K562 (cell line): ENCODE data around the gene PRKCE. TPM values are rescaled to one million over a fixed set of nuclear protein-coding genes. Genes with fewer than 3 reads are reported as not detected.
A peak's percentile ranks its signal among the peaks of the same experiment; 100 is the strongest.

Experiments used
- BCOR ChIP-seq: fragments of 450-650 bp; IDR thresholded peaks from 2 replicates; pipeline ENCODE4 v1.6.1; 2016
- CBFB ChIP-seq: sonication (generic); formaldehyde crosslinking; IDR thresholded peaks from 2 replicates; pipeline ENCODE4 v1.4.0; 2020; ENCODE audit warnings: mild to moderate bottlenecking, missing genetic modification reagents
- ELF2 ChIP-seq: fragments of 250-450 bp; sonication (Bioruptor Pico); IDR thresholded peaks from 2 replicates; pipeline ENCODE4 v1.5.0; 2021; ENCODE audit warnings: mild to moderate bottlenecking
- ETV1 ChIP-seq: fragments of 450-650 bp; conservative IDR thresholded peaks from 2 replicates; pipeline ENCODE4 v1.6.1; 2016; ENCODE audit warnings: missing genetic modification characterization, control low read depth, low read depth, missing compliant biosample characterization
- FOXM1 ChIP-seq, 2 experiments: fragments of 450-650 bp in 1 of 2; sonication (generic) in 1 of 2; formaldehyde crosslinking in 1 of 2; IDR thresholded peaks; 2 replicates each; pipeline versions ENCODE4 v1.6.1 to v1.9.0; 2017 to 2022; ENCODE audit warnings: low read depth in 2 of 2, mild to moderate bottlenecking in 2 of 2, missing genetic modification reagents in 1 of 2, moderate library complexity in 1 of 2
- GABPB2 ChIP-seq: fragments of 250-450 bp; sonication (Bioruptor Pico); conservative IDR thresholded peaks from 2 replicates; pipeline ENCODE4 v1.5.1; 2021; ENCODE audit warnings: mild to moderate bottlenecking
- GTF2E2 ChIP-seq: fragments of 200-800 bp; sonication (Bioruptor generic); IDR thresholded peaks from 2 replicates; pipeline ENCODE4 v1.6.1; 2016; ENCODE audit warnings: missing genetic modification characterization, missing compliant biosample characterization
- HCFC1 ChIP-seq: IDR thresholded peaks from 2 replicates; pipeline ENCODE4 v1.6.1; 2012; ENCODE audit warnings: low read depth, low read length, improper control_type of control experiment
- KLF6 ChIP-seq: fragments of 250-450 bp; sonication (Bioruptor Pico); IDR thresholded peaks from 2 replicates; pipeline ENCODE4 v1.4.0; 2020; ENCODE audit warnings: mild to moderate bottlenecking, moderate library complexity, borderline replicate concordance
- MECOM ChIP-seq: fragments of 250-450 bp; sonication (Bioruptor Pico); IDR thresholded peaks from 2 replicates; pipeline ENCODE4 v1.8.0; 2022; ENCODE audit warnings: inconsistent platforms
- NR0B1 ChIP-seq: fragments of 450-650 bp; IDR thresholded peaks from one replicate; pipeline ENCODE4 v1.6.1; 2018; ENCODE audit warnings: mild to moderate bottlenecking, moderate library complexity; ENCODE audit not compliant: partially characterized antibody
- PCBP2 ChIP-seq: fragments of 200-400 bp; formaldehyde crosslinking; IDR thresholded peaks from 2 replicates; pipeline ENCODE4 v1.6.1; 2018; ENCODE audit warnings: low read length, low read depth, mild to moderate bottlenecking, moderate library complexity; ENCODE audit not compliant: poor library complexity, severe bottlenecking
- POLR2A ChIP-seq: fragments of 450-650 bp; conservative IDR thresholded peaks from 2 replicates; pipeline ENCODE4 v1.6.1; 2016
- RBM17 ChIP-seq: fragments of 200-400 bp; formaldehyde crosslinking; IDR thresholded peaks from 2 replicates; pipeline ENCODE4 v1.6.1; 2017; ENCODE audit warnings: low read depth, mild to moderate bottlenecking, low read length, borderline replicate concordance
- RNF219 ChIP-seq: fragments of 250-450 bp; sonication (Bioruptor Pico); IDR thresholded peaks from 2 replicates; pipeline ENCODE4 v1.5.0; 2022; ENCODE audit warnings: mild to moderate bottlenecking
- TARDBP ChIP-seq: fragments of 450-650 bp; IDR thresholded peaks from 2 replicates; pipeline ENCODE4 v1.6.1; 2016
- TCF7L2 ChIP-seq: fragments of 150-350 bp; IDR thresholded peaks from 2 replicates; pipeline ENCODE4 v1.6.1; 2016; ENCODE audit warnings: low read depth, mild to moderate bottlenecking, low read length, moderate library complexity
- TRIM25 ChIP-seq: fragments of 450-650 bp; IDR thresholded peaks from 2 replicates; pipeline ENCODE4 v1.7.0; 2016; ENCODE audit warnings: borderline replicate concordance
- U2AF2 ChIP-seq: fragments of 200-400 bp; formaldehyde crosslinking; optimal IDR thresholded peaks from 2 replicates; pipeline ENCODE3; 2017; ENCODE audit warnings: low read depth, mild to moderate bottlenecking, low read length
- ZFP36 ChIP-seq: fragments of 150-350 bp; IDR thresholded peaks from 2 replicates; pipeline ENCODE4 v1.6.1; 2018; ENCODE audit warnings: low read length, low read depth; ENCODE audit not compliant: partially characterized antibody
- ZKSCAN8 ChIP-seq: fragments of 200-800 bp; sonication (Bioruptor generic); IDR thresholded peaks from 2 replicates; pipeline ENCODE4 v1.6.1; 2016; ENCODE audit warnings: missing genetic modification characterization, missing compliant biosample characterization
- ZNF197 ChIP-seq: fragments of 200-800 bp; sonication (Bioruptor generic); IDR thresholded peaks from 2 replicates; pipeline ENCODE4 v1.6.1; 2016; ENCODE audit warnings: low read depth, missing genetic modification characterization, missing compliant biosample characterization
- ZNF239 ChIP-seq: fragments of 250-450 bp; sonication (Bioruptor Pico); IDR thresholded peaks from 2 replicates; pipeline ENCODE4 v1.4.0; 2020; ENCODE audit warnings: mild to moderate bottlenecking
- ZNF384 ChIP-seq: IDR thresholded peaks from 2 replicates; pipeline ENCODE4 v1.6.1; 2012; ENCODE audit warnings: low read depth, low read length, improper control_type of control experiment
- ZNF780A ChIP-seq: fragments of 250-450 bp; sonication (Bioruptor Pico); IDR thresholded peaks from 2 replicates; pipeline ENCODE4 v1.5.0; 2021; ENCODE audit warnings: mild to moderate bottlenecking
- polyA plus RNA-seq, 8 experiments: library from polyadenylated mRNA; depleted of rRNA in 4 of 8; stranded (reverse) in 5 of 8; unstranded in 3 of 8; fragments of >200 nt; fragmentation: Nextera tagmentation in 2 of 8; fragmentation: Illumina TruSeq in 1 of 8; extraction: Ambion mirVana in 2 of 8; extraction: Trizol in 1 of 8; gene quantifications; 2 replicates each; pipeline versions ENCODE4 v1.2.1 to v1.2.3, GENCODE V29; 2011 to 2014; ENCODE audit warnings: inconsistent platforms in 1 of 8, missing spikeins in 1 of 8
- total RNA-seq, 7 experiments: library from RNA; depleted of rRNA in 6 of 7; stranded (reverse); fragments of >200 nt in 6 of 7; fragmentation: Illumina TruSeq in 2 of 7; extraction: Trizol in 2 of 7; gene quantifications; 2 replicates each; pipeline versions ENCODE4 v1.2.1 to v1.2.3, GENCODE V29; 2011 to 2021; ENCODE audit warnings: low replicate concordance in 1 of 7
- TF ChIP-seq, protein P1 (sequence below): fragments of 450-650 bp; IDR thresholded peaks from 2 replicates; pipeline ENCODE4 v1.6.1; 2016

Gene PRKCE
- total and polyA plus RNA-seq, 9 of the 15 experiments (the other 6 are each of a cell fraction or from before 2014, with no cell fraction given), result 0.06 to 1.0 (median 0.22) TPM; not detected in 1

DNA sequence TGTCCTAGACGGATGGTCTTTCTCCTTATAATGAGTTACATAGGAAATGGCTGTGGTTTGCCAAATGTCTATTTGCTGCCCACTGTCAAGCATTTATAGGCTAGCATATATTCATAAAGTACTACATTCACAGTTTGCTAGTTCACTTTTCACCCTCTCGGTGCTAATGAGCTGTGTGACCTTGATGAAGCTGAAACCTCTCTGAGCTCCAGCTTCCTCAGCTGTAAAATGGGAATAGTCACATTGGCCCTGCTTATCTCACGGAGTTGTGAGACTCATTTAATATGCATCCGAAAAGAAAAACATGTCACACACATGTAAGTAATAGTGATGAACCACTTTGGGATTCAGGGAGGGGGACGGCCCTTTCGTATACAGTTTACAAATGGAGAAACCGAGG, 17.0 kb downstream of the PRKCE start (continued):
- TF ChIP-seq BCOR, result peak; percentile 35; the same call in 1 of the 2 replicates
- TF ChIP-seq TCF7L2, result no peak
- no peak for TF ChIP-seq ZNF197 (CRISPR knock-in tag)
- no peak for TF ChIP-seq HCFC1
- no peak for TF ChIP-seq ZNF780A (CRISPR knock-in tag)
- TF ChIP-seq ZNF384, result no peak
- TF ChIP-seq KLF6 (CRISPR knock-in tag), result no peak
- no peak for TF ChIP-seq FOXM1 (IDR thresholded peaks at IDR 0.05; ENCODE audit: low read depth)
- no peak for TF ChIP-seq FOXM1 (CRISPR knock-in tag; IDR thresholded peaks at IDR 0.05; ENCODE audit: low read depth)
- peak; percentile 55 for TF ChIP-seq ZFP36
- TF ChIP-seq TRIM25, result no peak
- TF ChIP-seq ZNF239 (CRISPR knock-in tag), result no peak
- TF ChIP-seq GABPB2 (CRISPR knock-in tag), result no peak
- no peak for TF ChIP-seq POLR2A
- TF ChIP-seq ZKSCAN8 (CRISPR knock-in tag), result peak; percentile 67; the same call in 1 of the 2 replicates
- no peak for TF ChIP-seq ELF2 (CRISPR knock-in tag)
- TF ChIP-seq CBFB, result no peak
- no peak for TF ChIP-seq NR0B1
- no peak for TF ChIP-seq ETV1 (tag)
- TF ChIP-seq, protein P1, sequence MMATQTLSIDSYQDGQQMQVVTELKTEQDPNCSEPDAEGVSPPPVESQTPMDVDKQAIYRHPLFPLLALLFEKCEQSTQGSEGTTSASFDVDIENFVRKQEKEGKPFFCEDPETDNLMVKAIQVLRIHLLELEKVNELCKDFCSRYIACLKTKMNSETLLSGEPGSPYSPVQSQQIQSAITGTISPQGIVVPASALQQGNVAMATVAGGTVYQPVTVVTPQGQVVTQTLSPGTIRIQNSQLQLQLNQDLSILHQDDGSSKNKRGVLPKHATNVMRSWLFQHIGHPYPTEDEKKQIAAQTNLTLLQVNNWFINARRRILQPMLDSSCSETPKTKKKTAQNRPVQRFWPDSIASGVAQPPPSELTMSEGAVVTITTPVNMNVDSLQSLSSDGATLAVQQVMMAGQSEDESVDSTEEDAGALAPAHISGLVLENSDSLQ, result no peak
- TF ChIP-seq MECOM (CRISPR knock-in tag), result no peak
- TF ChIP-seq TARDBP, result no peak
- no peak for TF ChIP-seq GTF2E2 (tag)
- no peak for TF ChIP-seq RNF219 (CRISPR knock-in tag)
- TF ChIP-seq U2AF2, result no peak
- TF ChIP-seq PCBP2, result no peak
- TF ChIP-seq RBM17, result no peak
